GM23338 (cell line): Measurements from ENCODE around the gene ELMO3.

Experiments used
- ETS1 ChIP-seq: IDR thresholded peaks from 2 replicates; pipeline ENCODE4 v1.6.1; 2016; ENCODE audit warnings: antibody characterized with exemption
- EZH2 ChIP-seq: fragments of 200-600 bp; sonication (generic); IDR thresholded peaks from one replicate; pipeline ENCODE4 v1.8.0; 2017; ENCODE audit warnings: antibody characterized with exemption, mild to moderate bottlenecking, low read depth; ENCODE audit not compliant: unreplicated experiment
- EZH2phosphoT487 ChIP-seq: fragments of 200-600 bp; sonication (generic); IDR thresholded peaks from one replicate; pipeline ENCODE4 v1.8.1; 2018; ENCODE audit warnings: antibody characterized with exemption; ENCODE audit not compliant: unreplicated experiment
- JUNB ChIP-seq: IDR thresholded peaks from one replicate; pipeline ENCODE4 v1.6.1; 2016; ENCODE audit warnings: antibody characterized with exemption; ENCODE audit not compliant: unreplicated experiment
- POLR2AphosphoS5 ChIP-seq: IDR thresholded peaks from 2 replicates; pipeline ENCODE4 v1.6.1; 2016; ENCODE audit warnings: antibody characterized with exemption, low read depth
- ZNF114 ChIP-seq: fragments of 250-450 bp; sonication (Bioruptor Pico); IDR thresholded peaks from 2 replicates; pipeline ENCODE4 v1.5.0; 2020; ENCODE audit warnings: mild to moderate bottlenecking, moderate library complexity
- ZNF331 ChIP-seq: fragments of 250-450 bp; sonication (Bioruptor Pico); IDR thresholded peaks from 2 replicates; pipeline ENCODE4 v1.5.0; 2020; ENCODE audit warnings: low read depth, mild to moderate bottlenecking, moderate library complexity
- TF ChIP-seq, protein P1 (sequence below), 2 experiments: fragments of 200-600 bp in 1 of 2; sonication (generic) in 1 of 2; conservative IDR thresholded peaks; 2 replicates each; pipeline versions ENCODE4 v1.5.1 to v1.6.1; 2016 to 2017; ENCODE audit warnings: antibody characterized with exemption in 2 of 2, low read depth in 2 of 2, mild to moderate bottlenecking in 2 of 2, moderate library complexity in 1 of 2
- TF ChIP-seq, protein P2 (sequence below): IDR thresholded peaks from one replicate; pipeline ENCODE4 v1.6.1; 2018; ENCODE audit warnings: antibody characterized with exemption; ENCODE audit not compliant: unreplicated experiment

- TF ChIP-seq, protein P1, sequence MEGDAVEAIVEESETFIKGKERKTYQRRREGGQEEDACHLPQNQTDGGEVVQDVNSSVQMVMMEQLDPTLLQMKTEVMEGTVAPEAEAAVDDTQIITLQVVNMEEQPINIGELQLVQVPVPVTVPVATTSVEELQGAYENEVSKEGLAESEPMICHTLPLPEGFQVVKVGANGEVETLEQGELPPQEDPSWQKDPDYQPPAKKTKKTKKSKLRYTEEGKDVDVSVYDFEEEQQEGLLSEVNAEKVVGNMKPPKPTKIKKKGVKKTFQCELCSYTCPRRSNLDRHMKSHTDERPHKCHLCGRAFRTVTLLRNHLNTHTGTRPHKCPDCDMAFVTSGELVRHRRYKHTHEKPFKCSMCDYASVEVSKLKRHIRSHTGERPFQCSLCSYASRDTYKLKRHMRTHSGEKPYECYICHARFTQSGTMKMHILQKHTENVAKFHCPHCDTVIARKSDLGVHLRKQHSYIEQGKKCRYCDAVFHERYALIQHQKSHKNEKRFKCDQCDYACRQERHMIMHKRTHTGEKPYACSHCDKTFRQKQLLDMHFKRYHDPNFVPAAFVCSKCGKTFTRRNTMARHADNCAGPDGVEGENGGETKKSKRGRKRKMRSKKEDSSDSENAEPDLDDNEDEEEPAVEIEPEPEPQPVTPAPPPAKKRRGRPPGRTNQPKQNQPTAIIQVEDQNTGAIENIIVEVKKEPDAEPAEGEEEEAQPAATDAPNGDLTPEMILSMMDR (conservative IDR thresholded peaks at IDR 0.05; ENCODE audit: low read depth in 2 of 2) = no peak
- TF ChIP-seq POLR2AphosphoS5 = no peak
- TF ChIP-seq, protein P2, sequence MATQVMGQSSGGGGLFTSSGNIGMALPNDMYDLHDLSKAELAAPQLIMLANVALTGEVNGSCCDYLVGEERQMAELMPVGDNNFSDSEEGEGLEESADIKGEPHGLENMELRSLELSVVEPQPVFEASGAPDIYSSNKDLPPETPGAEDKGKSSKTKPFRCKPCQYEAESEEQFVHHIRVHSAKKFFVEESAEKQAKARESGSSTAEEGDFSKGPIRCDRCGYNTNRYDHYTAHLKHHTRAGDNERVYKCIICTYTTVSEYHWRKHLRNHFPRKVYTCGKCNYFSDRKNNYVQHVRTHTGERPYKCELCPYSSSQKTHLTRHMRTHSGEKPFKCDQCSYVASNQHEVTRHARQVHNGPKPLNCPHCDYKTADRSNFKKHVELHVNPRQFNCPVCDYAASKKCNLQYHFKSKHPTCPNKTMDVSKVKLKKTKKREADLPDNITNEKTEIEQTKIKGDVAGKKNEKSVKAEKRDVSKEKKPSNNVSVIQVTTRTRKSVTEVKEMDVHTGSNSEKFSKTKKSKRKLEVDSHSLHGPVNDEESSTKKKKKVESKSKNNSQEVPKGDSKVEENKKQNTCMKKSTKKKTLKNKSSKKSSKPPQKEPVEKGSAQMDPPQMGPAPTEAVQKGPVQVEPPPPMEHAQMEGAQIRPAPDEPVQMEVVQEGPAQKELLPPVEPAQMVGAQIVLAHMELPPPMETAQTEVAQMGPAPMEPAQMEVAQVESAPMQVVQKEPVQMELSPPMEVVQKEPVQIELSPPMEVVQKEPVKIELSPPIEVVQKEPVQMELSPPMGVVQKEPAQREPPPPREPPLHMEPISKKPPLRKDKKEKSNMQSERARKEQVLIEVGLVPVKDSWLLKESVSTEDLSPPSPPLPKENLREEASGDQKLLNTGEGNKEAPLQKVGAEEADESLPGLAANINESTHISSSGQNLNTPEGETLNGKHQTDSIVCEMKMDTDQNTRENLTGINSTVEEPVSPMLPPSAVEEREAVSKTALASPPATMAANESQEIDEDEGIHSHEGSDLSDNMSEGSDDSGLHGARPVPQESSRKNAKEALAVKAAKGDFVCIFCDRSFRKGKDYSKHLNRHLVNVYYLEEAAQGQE = no peak
- no peak for TF ChIP-seq EZH2
- no peak for TF ChIP-seq ETS1
- no peak for TF ChIP-seq EZH2phosphoT487
- TF ChIP-seq ZNF114 (CRISPR knock-in tag) = no peak
- TF ChIP-seq JUNB = no peak
- no peak for TF ChIP-seq ZNF331
Observed at GRCh38 chr16:67240506-67240905, 41.6 kb downstream of the ELMO3 start.
